ENCODE measurements around the gene CYP11A1. TPM values are rescaled to one million over a fixed set of nuclear protein-coding genes. Genes with fewer than 3 reads are reported as not detected.

Gene CYP11A1
- total RNA-seq, 4 donors from 2014 or later = 0.15 to 2.5 (median 0.67) TPM

- peaks cover 6 to 15% (median 12%) of the 10 kb centered on the region in 3 donors for H3K27me3 ChIP-seq
- no peak for ATAC-seq
- H3K4me3 ChIP-seq = no peak overlapping the region
- TF ChIP-seq CTCF (IDR thresholded peaks at IDR 0.05 in 4 of 5, conservative IDR thresholded peaks at IDR 0.05 in 1 of 5) (peak; percentile 38 to 62 (median 56)), POLR2A (IDR thresholded peaks at IDR 0.05) (no peak)
- DNase-seq = no peak
- H3K36me3 ChIP-seq = no peaks in the 10 kb centered on the region
- H3K4me1 ChIP-seq = no peaks in the 10 kb centered on the region
- H3K27ac ChIP-seq = no peak overlapping the region
- H3K9me3 ChIP-seq = no peaks in the 10 kb centered on the region
- intact Hi-C loops (cut with DNase I; ENCODE audit: low total_unique reads) (no loop called here), in situ Hi-C loops (cut with MboI; ENCODE audit: low sequenced_read_pairs in 4 of 4) (loop anchor here in 2 of 4 donors (10.0 to 25.0 kb wide), 2 partner anchors 168 to 341 kb away; partner anchors contain the start of gene ISLR2 (in 1 of the 2))
Measured at GRCh38 chr15:74302821-74303359, 64.6 kb downstream of the CYP11A1 start.

GRCh38 chr15:74301583-74302361 lies 65.7 kb downstream of the CYP11A1 start:
- DNase-seq (no peak), ATAC-seq (no peak)
- Histone ChIP-seq H3K9me3 (no peaks in the 10 kb centered on the region), H3K36me3 (no peaks in the 10 kb centered on the region), H3K27ac (no peak overlapping the region), H3K4me1 (no peaks in the 10 kb centered on the region), H3K27me3 (peaks cover 4 to 15% (median 9%) of the 10 kb centered on the region in 3 donors), H3K4me3 (no peak overlapping the region)
- in situ Hi-C loops (cut with MboI; ENCODE audit: low sequenced_read_pairs in 4 of 4) = loop anchor here in 2 of 4 donors (10.0 to 25.0 kb wide), 2 partner anchors 167 to 339 kb away; partner anchors contain the start of gene ISLR2 (in 1 of the 2)
- intact Hi-C loops (cut with DNase I; ENCODE audit: low total_unique reads) = no loop called here
- TF ChIP-seq CTCF (IDR thresholded peaks at IDR 0.05 in 4 of 5, conservative IDR thresholded peaks at IDR 0.05 in 1 of 5) (no peak), POLR2A (IDR thresholded peaks at IDR 0.05) (no peak)

- Histone ChIP-seq H3K36me3 (no peaks in the 10 kb centered on the region), H3K27ac (no peak overlapping the region), H3K27me3 (peaks cover 0 to 7% (median 6%) of the 10 kb centered on the region in 3 donors), H3K9me3 (no peaks in the 10 kb centered on the region), H3K4me3 (no peak overlapping the region), H3K4me1 (no peaks in the 10 kb centered on the region)
- TF ChIP-seq POLR2A (IDR thresholded peaks at IDR 0.05) (no peak), CTCF (IDR thresholded peaks at IDR 0.05 in 4 of 5, conservative IDR thresholded peaks at IDR 0.05 in 1 of 5) (no peak)
- in situ Hi-C loops (cut with MboI; ENCODE audit: low sequenced_read_pairs in 4 of 4) (loop anchor here in 2 of 4 donors (10.0 to 25.0 kb wide), 2 partner anchors 165 to 338 kb away; partner anchors contain the start of gene ISLR2 (in 1 of the 2)), intact Hi-C loops (cut with DNase I; ENCODE audit: low total_unique reads) (no loop called here)
- no peak for DNase-seq
- ATAC-seq = no peak
Measured at GRCh38 chr15:74300057-74300795, 67.2 kb downstream of the CYP11A1 start.

- Histone ChIP-seq H3K4me1 (no peaks in the 10 kb centered on the region), H3K4me3 (no peak overlapping the region), H3K27me3 (peaks cover 0 to 13% (median 4%) of the 10 kb centered on the region in 3 donors), H3K36me3 (no peaks in the 10 kb centered on the region), H3K9me3 (no peaks in the 10 kb centered on the region), H3K27ac (no peak overlapping the region)
- DNase-seq (no peak), ATAC-seq (peak in 1 of 2 donors; percentile 6)
- in situ Hi-C loops (cut with MboI; ENCODE audit: low sequenced_read_pairs in 4 of 4) = no loop called here
- TF ChIP-seq POLR2A (IDR thresholded peaks at IDR 0.05) = no peak
- no peak for TF ChIP-seq CTCF (IDR thresholded peaks at IDR 0.05 in 4 of 5, conservative IDR thresholded peaks at IDR 0.05 in 1 of 5)
- intact Hi-C loops (cut with DNase I; ENCODE audit: low total_unique reads) = no loop called here
Measured at GRCh38 chr15:74297887-74298286, 69.6 kb downstream of the CYP11A1 start.

Data from gastrocnemius medialis (tissue), 4 donors.